Suppressor macrophage (primary cell): ENCODE measurements around the gene PARP12.

Source experiments
- DNase-seq, 4 experiments: peaks; one replicate each; pipeline ENCODE4 v3.0.0-alpha.2; 2020 to 2022

Gene PARP12

DNA sequence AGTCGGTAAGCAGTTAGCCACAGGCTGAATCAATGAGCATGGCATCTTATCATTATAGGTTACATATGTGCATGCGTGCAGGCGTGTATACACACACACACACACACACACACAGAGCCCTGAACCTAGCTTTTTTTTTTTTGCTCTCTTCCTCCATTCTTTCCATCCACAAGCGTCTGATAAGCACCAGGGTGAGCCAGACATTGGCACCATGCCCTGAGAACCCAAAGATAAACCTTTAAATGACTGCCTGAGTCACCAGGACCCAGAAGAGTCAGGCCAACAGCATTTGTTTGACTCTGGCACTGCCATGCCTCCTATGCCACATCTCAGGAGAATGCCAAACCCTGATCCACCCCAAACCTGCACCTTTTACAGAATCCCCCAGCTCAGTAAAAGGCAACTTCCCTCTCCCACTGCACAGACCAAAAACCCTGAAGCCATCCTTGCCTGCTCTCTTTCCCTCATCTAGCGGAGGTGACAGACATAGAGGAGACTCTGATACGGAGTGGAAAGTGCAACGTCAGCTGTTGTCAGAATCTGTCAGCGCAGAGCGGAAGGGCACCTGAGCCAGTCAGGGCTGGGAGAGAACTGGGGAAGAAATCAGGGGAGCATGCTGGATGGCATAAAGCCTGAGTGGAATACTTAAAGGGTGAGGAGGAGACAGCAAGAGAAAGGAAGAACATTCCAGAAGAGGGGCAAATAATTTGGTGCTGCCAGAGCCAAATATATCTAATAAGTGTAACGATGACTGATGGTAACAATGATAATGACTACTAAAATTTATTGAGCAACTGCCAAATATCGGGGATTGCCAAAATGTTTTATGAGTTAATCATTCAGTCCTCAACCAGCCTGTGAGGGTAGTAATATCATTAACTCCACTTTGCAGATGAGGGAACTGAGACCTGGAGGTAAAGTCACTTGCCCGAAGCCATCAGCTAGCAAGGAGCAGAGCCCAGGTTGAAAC, 3.2 kb downstream of the PARP12 start:
- no peak for DNase-seq

- DNase-seq = no peak
Observed at GRCh38 chr7:140058517-140058916, 4.2 kb downstream of the PARP12 start.

GRCh38 chr7:140057143-140057535, 5.6 kb downstream of the PARP12 start:
- DNase-seq = no peak

- peak; percentile 63 to 86 (median 79) for DNase-seq
Observed at GRCh38 chr7:140056431-140057142, 6.2 kb downstream of the PARP12 start.

- no peak for DNase-seq
Observed at GRCh38 chr7:140055833-140056232, 6.9 kb downstream of the PARP12 start.

GRCh38 chr7:140054751-140055150, 8.0 kb downstream of the PARP12 start:
- DNase-seq = no peak

- DNase-seq = no peak
Observed at GRCh38 chr7:140053812-140054539, 8.8 kb downstream of the PARP12 start.

- peak; percentile 49 to 69 (median 62) for DNase-seq
Observed at GRCh38 chr7:140051820-140052219, 10.9 kb downstream of the PARP12 start.

GRCh38 chr7:140050100-140050499, 12.7 kb downstream of the PARP12 start:
- no peak for DNase-seq

DNA sequence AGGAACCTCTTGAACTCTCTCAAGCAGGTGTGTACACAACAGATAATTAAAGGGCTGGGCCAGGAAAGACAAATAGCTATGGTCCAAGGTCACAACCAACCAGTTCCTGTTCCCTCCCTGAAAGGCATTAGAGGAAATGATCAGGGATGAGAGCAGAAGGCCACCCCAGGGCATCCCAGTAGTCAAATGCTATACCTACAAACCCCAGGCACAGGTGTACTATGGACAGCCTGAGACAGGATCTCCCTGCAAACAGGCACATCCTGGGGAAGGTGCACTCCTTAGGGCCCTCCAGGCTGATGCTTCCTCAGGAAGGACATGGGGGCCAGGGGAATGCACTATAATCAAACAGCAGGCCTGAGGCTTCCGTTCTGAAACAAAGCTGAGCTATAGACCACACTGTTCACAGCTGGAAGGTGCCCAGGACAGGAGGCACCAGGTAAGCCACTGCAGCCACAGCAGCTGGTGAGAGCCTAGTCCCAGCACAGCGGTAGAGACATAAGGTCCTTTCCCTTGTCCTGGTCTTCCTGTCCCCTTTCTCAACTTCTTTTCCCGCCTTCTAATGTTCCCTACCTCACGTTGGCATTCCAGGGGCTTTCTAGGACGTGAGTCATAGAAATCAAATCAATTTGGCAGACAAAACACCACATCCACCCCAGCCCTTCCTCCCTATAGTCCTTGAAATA, 13.3 kb downstream of the PARP12 start:
- DNase-seq = no peak

GRCh38 chr7:140048989-140049338, 13.8 kb downstream of the PARP12 start:
- DNase-seq = no peak

DNA sequence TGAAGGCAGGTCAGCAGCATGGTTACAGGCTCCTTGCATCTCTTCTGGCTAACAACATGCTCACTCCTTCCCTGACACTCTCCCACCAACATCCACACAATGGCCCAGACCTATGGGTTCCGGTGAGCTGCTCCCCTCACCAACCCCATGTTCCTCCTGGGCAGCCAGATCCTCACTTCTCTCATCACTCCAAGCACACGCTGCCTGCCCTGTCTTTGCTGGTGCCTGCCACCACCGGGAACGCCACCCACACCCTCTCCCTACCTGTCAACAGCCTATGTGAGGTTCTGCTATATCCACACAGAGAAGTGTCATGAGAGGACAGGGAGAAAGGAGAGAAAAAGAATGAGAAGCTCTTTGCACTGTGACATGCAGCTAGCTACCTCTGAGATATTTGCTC, 14.6 kb downstream of the PARP12 start:
- DNase-seq = no peak

DNA sequence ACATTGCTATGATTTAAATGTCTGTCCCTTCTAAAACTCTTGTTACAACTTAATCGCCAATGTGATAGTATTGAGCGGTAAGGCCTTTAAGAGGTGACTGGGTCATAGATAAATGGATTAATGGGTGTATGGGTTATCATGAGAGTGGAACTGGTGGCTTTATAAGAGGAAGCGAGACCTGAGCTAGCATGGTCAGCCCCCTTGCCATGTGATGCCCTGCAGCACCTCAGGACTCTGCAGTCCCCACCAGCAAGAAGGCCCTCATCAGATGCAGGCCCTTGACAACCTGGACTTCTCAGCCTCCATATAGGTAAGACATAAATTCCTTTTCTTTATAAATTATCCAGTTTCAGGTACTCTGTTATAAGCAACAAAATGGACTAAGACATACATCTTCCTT, 15.6 kb downstream of the PARP12 start:
- no peak for DNase-seq

DNA sequence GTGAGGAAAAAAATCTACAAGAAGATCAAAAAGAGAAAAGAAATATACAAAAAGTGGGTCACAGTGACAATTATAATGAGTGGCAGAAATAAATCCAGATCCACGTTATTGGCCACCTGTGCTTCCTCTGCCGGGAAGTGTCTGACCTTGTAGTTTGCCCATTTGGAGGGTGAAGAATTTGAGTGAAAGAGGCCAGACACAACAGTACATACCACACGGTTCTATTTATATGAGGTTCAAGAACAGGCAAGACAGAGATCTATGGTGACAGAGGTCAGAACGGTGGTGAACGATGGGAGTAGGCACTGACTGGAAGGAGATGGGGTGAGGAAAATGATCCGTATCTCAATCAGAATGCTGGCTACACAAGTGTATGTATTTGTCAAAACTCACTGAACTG, 17.1 kb downstream of the PARP12 start:
- DNase-seq = no peak

GRCh38 chr7:140044251-140044650, 18.5 kb downstream of the PARP12 start:
- no peak for DNase-seq

- no peak for DNase-seq
Observed at GRCh38 chr7:140042386-140042670, 20.4 kb downstream of the PARP12 start.

DNA sequence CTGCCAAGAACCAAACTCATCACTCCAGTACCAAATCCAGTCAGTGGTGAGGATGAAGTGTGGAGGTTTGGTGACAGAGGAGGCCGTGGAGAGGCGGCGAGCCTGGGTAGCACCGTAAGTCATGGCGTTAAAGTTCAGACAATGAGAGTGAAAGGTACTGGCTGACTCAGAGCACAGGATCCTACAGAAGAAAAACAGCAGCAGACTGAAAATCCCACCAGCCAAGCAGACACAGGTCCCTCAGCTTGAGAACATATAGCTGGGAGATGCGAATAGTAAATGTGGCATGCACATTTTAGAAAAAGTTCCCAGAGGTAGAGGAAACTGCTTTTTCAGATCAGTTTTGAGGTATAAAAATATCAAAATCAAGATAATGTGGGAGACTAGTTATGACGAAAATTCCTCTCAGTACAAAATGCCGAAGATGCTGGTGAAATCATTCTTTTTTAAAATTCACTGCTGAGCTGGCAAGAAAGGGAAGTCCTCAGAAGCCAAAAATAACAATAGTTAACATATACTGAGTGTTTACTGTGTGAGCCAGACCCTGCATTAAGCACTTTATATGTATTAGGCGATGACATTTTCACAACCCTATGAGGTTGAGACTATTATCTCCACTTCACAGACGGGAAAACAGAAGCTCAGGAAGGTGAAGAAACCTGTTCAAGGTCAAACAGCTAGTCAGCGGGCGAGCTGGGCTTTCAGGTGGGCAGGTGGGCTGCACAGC, 20.9 kb downstream of the PARP12 start:
- DNase-seq = peak in 2 of 4 experiments; percentile 26 to 34

DNA sequence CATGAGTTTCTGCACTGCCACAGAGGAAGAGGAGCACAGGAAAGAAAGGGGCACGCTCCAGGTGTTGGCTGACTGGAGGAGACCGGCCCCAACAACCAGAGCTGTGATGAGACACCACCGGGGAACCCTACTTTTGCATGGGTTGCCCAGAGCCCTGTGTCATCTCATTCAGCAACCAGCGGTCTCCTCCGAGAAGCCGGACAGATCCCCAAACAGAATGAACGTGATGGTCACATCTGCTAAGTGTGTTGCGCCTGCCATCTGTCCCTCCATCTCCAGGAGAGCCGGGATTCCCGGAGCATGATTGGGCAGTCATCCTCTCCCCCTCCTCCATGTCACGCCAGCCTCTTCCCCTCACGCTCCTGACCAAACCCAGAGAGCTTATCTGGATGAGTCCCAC, 22.9 kb downstream of the PARP12 start:
- DNase-seq = no peak

- DNase-seq = no peak
Observed at GRCh38 chr7:140039066-140039465, 23.7 kb downstream of the PARP12 start.

- peak; percentile 10 to 57 (median 44) for DNase-seq
Observed at GRCh38 chr7:140036224-140036962, 26.4 kb downstream of the PARP12 start.
